ENCODE measurements around the gene SCRG1.

- TF ChIP-seq ESRRG (CRISPR knock-in tag; IDR thresholded peaks at IDR 0.05) = no peak
- no peak for TF ChIP-seq OSR1 (CRISPR knock-in tag; IDR thresholded peaks at IDR 0.05)
- no peak for TF ChIP-seq ZNF70 (CRISPR knock-in tag; IDR thresholded peaks at IDR 0.05)
- no peak for TF ChIP-seq ZNF8 (CRISPR knock-in tag; IDR thresholded peaks at IDR 0.05)
- no peak for TF ChIP-seq TCF4 (CRISPR knock-in tag; IDR thresholded peaks at IDR 0.05; ENCODE audit: borderline replicate concordance)
- TF ChIP-seq RARB (CRISPR knock-in tag; IDR thresholded peaks at IDR 0.05) = no peak
- no peak for TF ChIP-seq ARNTL (CRISPR knock-in tag; IDR thresholded peaks at IDR 0.05; ENCODE audit: borderline replicate concordance, low read depth)
- TF ChIP-seq PATZ1 (CRISPR knock-in tag; IDR thresholded peaks at IDR 0.05; ENCODE audit: borderline replicate concordance) = no peak
- TF ChIP-seq ZFP3 (CRISPR knock-in tag; IDR thresholded peaks at IDR 0.05) = no peak
- no peak for TF ChIP-seq BACH2 (CRISPR knock-in tag; IDR thresholded peaks at IDR 0.05; ENCODE audit: borderline replicate concordance)
- no peak for TF ChIP-seq PPARA (CRISPR knock-in tag; IDR thresholded peaks at IDR 0.05; ENCODE audit: borderline replicate concordance)
- TF ChIP-seq CREB5 (CRISPR knock-in tag; IDR thresholded peaks at IDR 0.05; ENCODE audit: low read depth) = no peak
Observed at GRCh38 chr4:173401063-173401462, 2.1 kb upstream of the SCRG1 start.

All from SK-N-SH treated with all-trans-retinoic acid at 6 μM for 48 hours (cell line).